HepG2 (cell line): ENCODE data around the gene NR1H3. TPM values are rescaled to one million over a fixed set of nuclear protein-coding genes. Genes with fewer than 3 reads are reported as not detected.

Experiments used
- ATAC-seq: fragments of 200-7000 bp; cut with Tn5 transposase; 3 replicates; pipeline ENCODE4 v1.9.1; 2020; ENCODE audit warnings: mild to moderate bottlenecking, moderate library complexity
- BruUV-seq: library from RNA; stranded (reverse); fragments of 400-500 nt; replicated peaks from 2 replicates; lab custom pipeline; 2021; lab: Mats Ljungman, UMichigan
- CTCF ChIA-PET: fragments of 300-600 bp; formaldehyde crosslinking; extraction: SDS; loops from one replicate; lab custom pipeline; 2021; ENCODE audit warnings: low total read pairs, inconsistent platforms, low intra/inter-chr PET ratio; lab: Yijun Ruan, JAX
- POLR2A ChIA-PET: fragments of 350-600 bp; sonication (Branson Sonifier 250); formaldehyde crosslinking; loops from one replicate; lab custom pipeline; 2020; ENCODE audit warnings: antibody characterized with exemption, inconsistent platforms; lab: Yijun Ruan, JAX
- DNase-seq: peaks from one replicate; pipeline ENCODE4 v3.0.0-alpha.2; 2015; ENCODE audit warnings: low spot score
- FAIRE-seq: peaks from 3 replicates; lab custom pipeline; 2011; peaks lifted over from hg19 to GRCh38; lab: Jason Lieb, UNC
- H2AFZ ChIP-seq: one replicate; pipeline ENCODE4 v1.6.1; 2011; ENCODE audit warnings: low read length, inconsistent platforms
- H3K27ac ChIP-seq: fragments of 300-600 bp; 3 replicates; pipeline ENCODE4 v1.8.0; 2011; ENCODE audit warnings: mixed run types, mild to moderate bottlenecking, mixed read lengths, low read length, inconsistent platforms; ENCODE audit not compliant: insufficient read depth; ENCODE audit errors: extremely low read length
- H3K27me3 ChIP-seq, 2 experiments: fragments of 200-600 bp in 1 of 2; 2 replicates in 1 of 2; 3 replicates in 1 of 2; pipeline versions ENCODE4 v1.6.0 to v1.8.0; 2011; ENCODE audit warnings: low read length in 2 of 2, mild to moderate bottlenecking in 2 of 2, moderate library complexity in 2 of 2, inconsistent platforms in 1 of 2; ENCODE audit not compliant: insufficient read depth in 2 of 2, control insufficient read depth in 1 of 2
- H3K36me3 ChIP-seq, 2 experiments: fragments of 200-600 bp in 1 of 2; replicated peaks in 1 of 2; 2 replicates in 1 of 2; 3 replicates in 1 of 2; pipeline versions ENCODE4 v1.5.1 to v1.8.0; 2011; ENCODE audit warnings: low read length in 2 of 2, inconsistent platforms in 1 of 2; ENCODE audit not compliant: insufficient read depth in 2 of 2, control insufficient read depth in 1 of 2
- H3K4me1 ChIP-seq: 2 replicates; pipeline ENCODE4 v1.5.1; 2012; ENCODE audit warnings: low read length, inconsistent platforms; ENCODE audit not compliant: insufficient read depth
- H3K4me2 ChIP-seq: 2 replicates; pipeline ENCODE4 v1.6.0; 2011; ENCODE audit warnings: low read depth, low read length, inconsistent platforms
- H3K4me3 ChIP-seq, 3 experiments: fragments of 200-600 bp in 1 of 3; sonication (generic), shearing (Covaris generic) in 1 of 3; replicated peaks in 1 of 3; 2 replicates each; pipeline ENCODE4 v1.5.1; 2011 to 2016; ENCODE audit warnings: low read length in 3 of 3, inconsistent platforms in 2 of 3, low read depth in 2 of 3, mild to moderate bottlenecking in 2 of 3, control low read depth in 1 of 3, mixed read lengths in 1 of 3; ENCODE audit not compliant: insufficient read depth in 1 of 3
- H3K79me2 ChIP-seq: one replicate; pipeline ENCODE4 v1.6.1; 2011; ENCODE audit warnings: low read length, inconsistent platforms; ENCODE audit not compliant: insufficient read depth
- H3K9ac ChIP-seq: 2 replicates; pipeline ENCODE4 v1.6.0; 2011; ENCODE audit warnings: mild to moderate bottlenecking, low read depth, low read length, inconsistent platforms; ENCODE audit not compliant: insufficient read depth
- H3K9me3 ChIP-seq: 2 replicates; pipeline ENCODE4 v1.5.1; 2012; ENCODE audit warnings: mild to moderate bottlenecking, low read length
- H4K20me1 ChIP-seq: 2 replicates; pipeline ENCODE4 v1.6.0; 2011; ENCODE audit warnings: inconsistent platforms, mild to moderate bottlenecking, low read length, moderate library complexity; ENCODE audit not compliant: insufficient read depth
- AKNA ChIP-seq: sonication (generic); formaldehyde crosslinking; IDR thresholded peaks from 2 replicates; pipeline ENCODE4 v1.4.0; 2020; ENCODE audit warnings: missing genetic modification reagents, borderline replicate concordance
- DPF2 ChIP-seq: sonication (generic); formaldehyde crosslinking; IDR thresholded peaks from 2 replicates; pipeline ENCODE4 v1.4.0; 2020; ENCODE audit warnings: mild to moderate bottlenecking, low read depth, missing genetic modification reagents, borderline replicate concordance
- FOXA3 ChIP-seq: IDR thresholded peaks from 2 replicates; pipeline ENCODE4 v1.6.1; 2016; ENCODE audit warnings: missing genetic modification reagents, missing compliant biosample characterization
- GPBP1L1 ChIP-seq: sonication (generic); formaldehyde crosslinking; IDR thresholded peaks from 2 replicates; pipeline ENCODE4 v1.5.0; 2020; ENCODE audit warnings: mild to moderate bottlenecking, missing genetic modification reagents
- IKZF5 ChIP-seq: IDR thresholded peaks from 2 replicates; pipeline ENCODE4 v1.6.1; 2018; ENCODE audit warnings: missing genetic modification reagents, mild to moderate bottlenecking, missing compliant biosample characterization
- POLR2A ChIP-seq, 2 experiments: IDR thresholded peaks; 2 replicates each; pipeline ENCODE4 v1.6.1; 2011; ENCODE audit warnings: low read depth in 2 of 2, low read length in 2 of 2, mild to moderate bottlenecking in 1 of 2, moderate library complexity in 1 of 2; ENCODE audit not compliant: insufficient read depth in 1 of 2
- RFX5 ChIP-seq: IDR thresholded peaks from 2 replicates; pipeline ENCODE4 v1.6.1; 2011; ENCODE audit warnings: low read depth, low read length, improper control_type of control experiment
- ZNF691 ChIP-seq: sonication (generic); formaldehyde crosslinking; IDR thresholded peaks from 2 replicates; pipeline ENCODE4 v1.4.0; 2020; ENCODE audit warnings: missing genetic modification reagents, low read depth, mild to moderate bottlenecking, borderline replicate concordance
- ZNF878 ChIP-seq: sonication (generic); formaldehyde crosslinking; IDR thresholded peaks from 2 replicates; pipeline ENCODE4 v1.8.1; 2023; ENCODE audit warnings: mild to moderate bottlenecking, missing genetic modification reagents, moderate library complexity
- WGBS: methylation state at CpG from one replicate; pipeline ENCODE4 v1.1.6; 2017; ENCODE audit warnings: low lambda C conversion rate; 5-methylcytosine and 5-hydroxymethylcytosine counted together
- in situ Hi-C: cut with HindIII; loops from 2 replicates; pipeline ENCODE4 v1.10.0; 2017; ENCODE audit warnings: low pct_unique_long_range_greater_than_20kb; ENCODE audit not compliant: extremely low pct_ligation_motif_present
- intact Hi-C: fragments of 100-400 bp; cut with micrococcal nuclease; formaldehyde crosslinking; loops from one replicate; pipeline ENCODE4 v1.10.0; 2022; ENCODE audit not compliant: unreplicated experiment
- polyA plus RNA-seq, 8 experiments: library from polyadenylated mRNA; depleted of rRNA in 3 of 8; stranded (reverse) in 7 of 8; unstranded in 1 of 8; fragments of >200 nt; fragmentation: Illumina TruSeq in 4 of 8; extraction: Trizol in 4 of 8; gene quantifications; 2 replicates each; pipeline versions ENCODE4 v1.2.1 to v1.2.3, GENCODE V29; 2011 to 2016; ENCODE audit warnings: low read depth in 4 of 8, missing spikeins in 1 of 8, mixed read lengths in 1 of 8; ENCODE audit not compliant: insufficient read depth in 1 of 8
- total RNA-seq, 5 experiments: library from RNA; depleted of rRNA; stranded (reverse); fragments of >200 nt; fragmentation: Illumina TruSeq; extraction: Trizol; gene quantifications; 2 replicates each; pipeline ENCODE4 v1.2.3, GENCODE V29; 2016; ENCODE audit warnings: low read depth in 1 of 5
- TF ChIP-seq, protein P1 (sequence below): sonication (generic); formaldehyde crosslinking; IDR thresholded peaks from 2 replicates; pipeline ENCODE4 v1.8.1; 2023; ENCODE audit warnings: mild to moderate bottlenecking, inconsistent platforms, moderate library complexity, missing genetic modification reagents, borderline replicate concordance

NR1H3 gene
- total and polyA plus RNA-seq, 2 of the 13 experiments (the other 11 are each of a cell fraction or from before 2014, with no cell fraction given), result 41.8 to 102 TPM

DNA sequence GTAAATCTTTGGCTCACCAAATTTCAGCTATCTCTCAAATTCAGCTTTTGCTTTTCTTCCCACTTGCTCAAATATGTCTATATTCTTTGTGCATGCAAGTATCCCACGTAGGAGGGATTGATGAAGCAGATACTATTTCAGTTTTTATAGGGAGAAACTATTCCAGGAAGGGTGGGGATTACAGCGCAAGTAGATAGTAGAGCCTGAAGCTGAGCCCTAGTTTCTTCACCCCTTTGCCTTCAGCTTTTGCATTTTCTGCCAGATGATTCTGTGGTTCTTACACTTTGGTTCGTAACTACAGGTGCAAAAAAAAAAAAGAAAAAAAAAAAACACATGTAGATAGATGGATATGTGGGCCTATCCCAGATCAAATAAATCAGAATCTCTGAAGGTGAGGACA lies 6.0 kb upstream of the NR1H3 start (continued):
- TF ChIP-seq AKNA, result no peak

DNA sequence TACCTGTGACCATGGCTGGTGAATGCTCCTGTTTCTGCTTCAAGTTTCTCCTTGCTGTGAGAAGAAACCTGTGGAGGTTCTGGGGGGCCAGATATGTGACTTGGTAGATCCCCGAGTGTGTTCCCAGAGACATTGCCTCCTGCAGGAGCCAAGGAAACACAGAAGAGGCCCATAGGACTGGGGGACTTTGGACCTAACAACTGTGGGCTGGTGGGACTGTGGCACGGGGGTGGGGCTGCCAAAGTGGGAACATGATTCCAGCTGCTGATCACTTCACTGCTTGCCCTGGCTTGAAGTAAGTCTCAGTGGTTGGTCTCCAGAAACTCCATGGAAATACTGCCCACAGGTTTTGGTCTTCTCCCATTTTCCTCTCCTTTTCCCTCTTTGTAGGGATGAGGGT lies 4.1 kb upstream of the NR1H3 start:
- H4K20me1 ChIP-seq, result no peaks in the 10 kb centered on the region
- POLR2A ChIA-PET, result interaction anchor here (1.0 to 4.4 kb wide), 8 partner anchors 14 to 76 kb away, joined by 3 to 54 read pairs (median 9); partner anchors contain the start of gene DDB2
- no peaks in the 10 kb centered on the region; a peak in 1 of 5 replicates for H3K27me3 ChIP-seq
- ATAC-seq (peak; percentile 38), DNase-seq (peak; percentile 67), FAIRE-seq (peak; percentile 58)
- H3K36me3 ChIP-seq, result no peaks in the 10 kb centered on the region
- no peaks in the 10 kb centered on the region for H3K9me3 ChIP-seq
- H3K79me2 ChIP-seq, result peaks cover 39% of the 10 kb centered on the region
- peaks cover 83% of the 10 kb centered on the region for H3K4me1 ChIP-seq
- CTCF ChIA-PET, result no interaction called here
- no peak overlapping the region for H2AFZ ChIP-seq
- in situ Hi-C loops (no loop called here), intact Hi-C loops (loop anchor here (2.0 kb wide), 1 partner anchor 69 kb away; no protein-coding TSS in a partner anchor)
- H3K4me3 ChIP-seq, result peak overlapping the region; percentile 40 to 59 (median 43); a peak in 5 of 6 replicates
- peak overlapping the region; percentile 95 for H3K4me2 ChIP-seq
- BruUV-seq, result no TSS peak
- WGBS, result 0% methylated on average over 2 of the region's 2 CpGs
- peak overlapping the region; percentile 73 for H3K9ac ChIP-seq
- H3K27ac ChIP-seq, result peak overlapping the region; percentile 87
- TF ChIP-seq IKZF5 (CRISPR knock-in tag), result peak; percentile 69
- TF ChIP-seq RFX5, result no peak
- TF ChIP-seq FOXA3 (CRISPR knock-in tag), result peak; percentile 24; the same call in 1 of the 2 replicates
- 0 out of 2 replicates have a peak, but pooled peaks have one; percentile 55 for TF ChIP-seq DPF2
- 0 out of 2 replicates have a peak, but pooled peaks have one; percentile 35 for TF ChIP-seq ZNF691 (CRISPR knock-in tag)
- TF ChIP-seq GPBP1L1 (CRISPR knock-in tag), result no peak
- TF ChIP-seq POLR2A (IDR thresholded peaks at IDR 0.05; ENCODE audit: insufficient read depth in 1 of 2, low read depth in 2 of 2, low read length in 2 of 2), result peak in 1 of 2 experiments; percentile 69; a peak in 1 of 4 replicates
- TF ChIP-seq, protein P1, sequence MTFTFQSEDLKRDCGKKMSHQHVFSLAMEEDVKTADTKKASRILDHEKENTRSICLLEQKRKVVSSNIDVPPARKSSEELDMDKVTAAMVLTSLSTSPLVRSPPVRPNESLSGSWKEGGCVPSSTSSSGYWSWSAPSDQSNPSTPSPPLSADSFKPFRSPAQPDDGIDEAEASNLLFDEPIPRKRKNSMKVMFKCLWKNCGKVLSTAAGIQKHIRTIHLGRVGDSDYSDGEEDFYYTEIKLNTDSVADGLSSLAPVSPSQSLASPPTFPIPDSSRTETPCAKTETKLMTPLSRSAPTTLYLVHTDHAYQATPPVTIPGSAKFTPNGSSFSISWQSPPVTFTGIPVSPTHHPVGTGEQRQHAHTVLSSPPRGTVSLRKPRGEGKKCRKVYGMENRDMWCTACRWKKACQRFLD (CRISPR knock-in tag), result peak; percentile 35; the same call in 1 of the 2 replicates
- TF ChIP-seq ZNF878, result no peak
